GM13977 (cell line): ENCODE results near the gene KCNQ1.

Source experiments
- DNase-seq: peaks from one replicate; pipeline ENCODE4 v3.0.0; 2012; ENCODE audit warnings: low spot score
- in situ Hi-C: fragments of 300-500 bp; cut with MboI; formaldehyde crosslinking; loops from one replicate; pipeline ENCODE4 v1.12.0; 2022; ENCODE audit warnings: low sequenced_read_pairs, low pct_unique_long_range_greater_than_20kb, mixed read lengths, inconsistent platforms; ENCODE audit not compliant: unreplicated experiment
- TF ChIP-seq, protein P1 (sequence below): IDR thresholded peaks from 2 replicates; pipeline ENCODE4 v1.5.1; 2012; ENCODE audit warnings: mild to moderate bottlenecking, control low read depth; ENCODE audit not compliant: insufficient read depth; ENCODE audit errors: extremely low read depth, missing control alignments

KCNQ1 gene

DNA sequence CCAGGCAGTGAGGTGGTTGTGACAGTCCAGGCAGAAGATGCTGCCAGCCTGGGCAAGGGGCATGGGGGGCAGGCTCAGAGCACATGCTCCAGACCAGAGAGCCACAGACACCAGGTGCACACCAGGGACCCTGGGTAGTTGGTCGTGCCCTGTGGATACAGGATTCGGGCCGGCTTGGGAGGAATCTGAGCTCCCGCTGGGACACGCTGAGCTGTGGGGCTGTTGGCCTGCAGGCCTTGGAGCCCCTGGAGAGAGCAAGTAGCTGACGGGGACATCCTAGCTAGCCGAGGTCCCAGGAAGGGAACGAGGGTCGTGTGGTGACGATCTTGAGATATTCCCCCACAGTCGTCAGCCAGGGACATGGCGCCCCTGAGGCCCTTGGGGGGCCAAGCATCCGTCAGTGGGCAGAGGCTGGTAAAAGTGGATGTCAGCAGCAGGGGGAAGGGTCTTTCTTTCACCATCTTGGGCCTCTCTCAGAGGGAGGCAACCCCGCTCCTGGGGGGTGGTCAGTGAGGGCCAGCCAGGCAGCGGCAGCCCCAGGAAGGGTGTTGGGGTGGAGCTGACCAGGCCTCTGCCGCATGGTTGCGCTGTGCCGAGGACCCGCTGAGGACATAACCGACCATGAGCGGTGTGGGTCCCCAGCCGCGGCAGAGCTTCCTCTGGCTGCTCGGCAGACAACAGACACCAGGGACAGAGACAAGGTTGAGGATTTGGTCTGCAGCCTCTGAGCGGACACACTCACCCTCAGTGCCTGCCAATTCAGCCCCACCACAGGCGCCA, 396.8 kb downstream of the KCNQ1 start:
- in situ Hi-C loops = no loop called here
- no peak for DNase-seq
- TF ChIP-seq, protein P1, sequence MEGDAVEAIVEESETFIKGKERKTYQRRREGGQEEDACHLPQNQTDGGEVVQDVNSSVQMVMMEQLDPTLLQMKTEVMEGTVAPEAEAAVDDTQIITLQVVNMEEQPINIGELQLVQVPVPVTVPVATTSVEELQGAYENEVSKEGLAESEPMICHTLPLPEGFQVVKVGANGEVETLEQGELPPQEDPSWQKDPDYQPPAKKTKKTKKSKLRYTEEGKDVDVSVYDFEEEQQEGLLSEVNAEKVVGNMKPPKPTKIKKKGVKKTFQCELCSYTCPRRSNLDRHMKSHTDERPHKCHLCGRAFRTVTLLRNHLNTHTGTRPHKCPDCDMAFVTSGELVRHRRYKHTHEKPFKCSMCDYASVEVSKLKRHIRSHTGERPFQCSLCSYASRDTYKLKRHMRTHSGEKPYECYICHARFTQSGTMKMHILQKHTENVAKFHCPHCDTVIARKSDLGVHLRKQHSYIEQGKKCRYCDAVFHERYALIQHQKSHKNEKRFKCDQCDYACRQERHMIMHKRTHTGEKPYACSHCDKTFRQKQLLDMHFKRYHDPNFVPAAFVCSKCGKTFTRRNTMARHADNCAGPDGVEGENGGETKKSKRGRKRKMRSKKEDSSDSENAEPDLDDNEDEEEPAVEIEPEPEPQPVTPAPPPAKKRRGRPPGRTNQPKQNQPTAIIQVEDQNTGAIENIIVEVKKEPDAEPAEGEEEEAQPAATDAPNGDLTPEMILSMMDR = no peak

DNA sequence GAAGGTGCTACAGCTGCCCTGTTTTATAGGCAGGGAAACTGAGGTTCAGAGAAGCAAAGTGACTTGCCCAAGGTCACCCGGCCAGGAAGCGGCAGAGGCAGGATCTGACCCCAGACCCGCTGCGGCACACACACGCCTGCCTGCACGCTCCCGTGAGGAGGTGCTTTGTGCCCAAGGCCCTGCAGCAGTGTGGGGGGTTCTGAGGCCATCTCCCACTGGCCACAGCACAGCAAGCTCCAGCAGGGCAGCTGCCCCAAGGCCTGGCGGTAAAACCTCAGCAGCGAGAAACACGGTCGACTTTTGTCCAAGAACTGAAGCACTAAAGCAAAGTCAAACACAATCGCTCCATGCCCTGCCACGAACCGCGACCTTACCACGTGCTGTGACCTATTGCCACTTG, 398.1 kb downstream of the KCNQ1 start:
- in situ Hi-C loops = no loop called here
- TF ChIP-seq, protein P1 = no peak
- DNase-seq = no peak

DNA sequence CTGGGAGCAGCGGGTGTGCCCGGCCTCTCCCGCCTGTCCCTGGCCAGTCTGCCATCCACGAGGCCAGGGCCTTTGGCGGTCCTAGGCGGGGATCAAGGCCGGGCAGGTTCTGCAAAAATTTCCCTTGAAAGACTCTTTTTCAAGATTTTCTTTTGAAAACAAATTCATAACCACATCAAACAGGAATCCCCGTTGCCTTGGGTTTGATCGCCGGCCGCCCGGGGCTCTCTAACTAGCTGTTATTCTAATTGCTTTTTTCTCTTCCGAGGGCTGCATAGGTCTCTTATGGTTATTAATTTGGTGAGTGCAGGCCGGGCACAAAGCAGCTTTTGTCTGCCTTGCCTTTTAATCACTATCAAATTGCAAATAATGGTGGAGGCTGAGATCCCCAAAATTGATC, 398.7 kb downstream of the KCNQ1 start:
- TF ChIP-seq, protein P1 = no peak
- in situ Hi-C loops = no loop called here
- no peak for DNase-seq

GRCh38 chr11:2844116-2844842, 399.5 kb downstream of the KCNQ1 start:
- TF ChIP-seq, protein P1 = no peak
- in situ Hi-C loops = no loop called here
- DNase-seq = no peak

- in situ Hi-C loops = no loop called here
These were observed 400.2 kb downstream of the KCNQ1 start for GRCh38 chr11:2844996-2845395.

GRCh38 chr11:2846056-2846455, 401.2 kb downstream of the KCNQ1 start:
- in situ Hi-C loops = no loop called here
- no peak for DNase-seq
- TF ChIP-seq, protein P1 = no peak

More at GRCh38 chr11:2844996-2845395, 400.2 kb downstream of the KCNQ1 start:
- TF ChIP-seq, protein P1 = no peak
- no peak for DNase-seq
